Fibroblast of skin of abdomen (primary cell): ENCODE results near the gene RRM1.

Source experiments
- DNase-seq: peaks from one replicate; pipeline ENCODE4 v3.0.0-alpha.2; 2013

Gene RRM1

GRCh38 chr11:4187055-4187988 lies 92.7 kb downstream of the RRM1 start:
- peak; percentile 87 for DNase-seq
